GM12864 (cell line): ENCODE results near the gene DDIT3.

Experiments used
- DNase-seq: peaks from one replicate; pipeline ENCODE4 v3.0.0-alpha.2; 2011; ENCODE audit warnings: low read depth
- H3K4me3 ChIP-seq: 2 replicates; pipeline ENCODE4 v1.5.1; 2011; ENCODE audit warnings: mild to moderate bottlenecking, low read depth, low read length, control low read depth
- CTCF ChIP-seq: IDR thresholded peaks from 2 replicates; pipeline ENCODE4 v1.5.1; 2011; ENCODE audit warnings: low read depth, mild to moderate bottlenecking, moderate library complexity, low read length, control low read depth, inconsistent platforms; ENCODE audit errors: missing control alignments

DDIT3 gene

GRCh38 chr12:57531836-57532235 is 11.5 kb upstream of the DDIT3 start:
- no peak for DNase-seq
- H3K4me3 ChIP-seq, result no peak overlapping the region
- no peak for TF ChIP-seq CTCF

- TF ChIP-seq CTCF, result no peak
- H3K4me3 ChIP-seq, result no peak overlapping the region
- no peak for DNase-seq
Measured at GRCh38 chr12:57530396-57531142, 10.3 kb upstream of the DDIT3 start.

GRCh38 chr12:57529831-57530230 is 9.5 kb upstream of the DDIT3 start:
- no peak overlapping the region for H3K4me3 ChIP-seq
- no peak for DNase-seq
- TF ChIP-seq CTCF, result no peak

- no peak for DNase-seq
- no peak overlapping the region for H3K4me3 ChIP-seq
- TF ChIP-seq CTCF, result no peak
Measured at GRCh38 chr12:57528831-57529555, 8.7 kb upstream of the DDIT3 start.

- TF ChIP-seq CTCF, result no peak
- H3K4me3 ChIP-seq, result no peak overlapping the region
- no peak for DNase-seq
Measured at GRCh38 chr12:57528176-57528575, 7.9 kb upstream of the DDIT3 start.

GRCh38 chr12:57527184-57527583 is 6.9 kb upstream of the DDIT3 start:
- no peak overlapping the region for H3K4me3 ChIP-seq
- no peak for TF ChIP-seq CTCF
- DNase-seq, result no peak
